NK-92 treated with Interleukin-12 subunit alpha and Interleukin-12 subunit beta, amount 100 ng/mL, for 24 hours (cell line): ENCODE data around the gene CAMKK1.
"Not testable (repeated sequence)": the region's sequence is repeated elsewhere in the genome, so short reads cannot be mapped to it uniquely, and the experiment has no call there.

Experiments
- DNase-seq: peaks from one replicate; lab custom pipeline; 2025; lab: John Stamatoyannopoulos, UW

CAMKK1 gene

GRCh38 chr17:3845621-3846436 is 47.0 kb downstream of the CAMKK1 start, which contains the start of gene NCBP3:
TSS of gene NCBP3 (minus strand) at chr17:3846246. CDS start at chr17:3846223, 23 bp downstream.
- DNase-seq: peak; percentile 64

GRCh38 chr17:3845291-3845620 is 47.6 kb downstream of the CAMKK1 start:
- DNase-seq: peak; percentile 20

DNA sequence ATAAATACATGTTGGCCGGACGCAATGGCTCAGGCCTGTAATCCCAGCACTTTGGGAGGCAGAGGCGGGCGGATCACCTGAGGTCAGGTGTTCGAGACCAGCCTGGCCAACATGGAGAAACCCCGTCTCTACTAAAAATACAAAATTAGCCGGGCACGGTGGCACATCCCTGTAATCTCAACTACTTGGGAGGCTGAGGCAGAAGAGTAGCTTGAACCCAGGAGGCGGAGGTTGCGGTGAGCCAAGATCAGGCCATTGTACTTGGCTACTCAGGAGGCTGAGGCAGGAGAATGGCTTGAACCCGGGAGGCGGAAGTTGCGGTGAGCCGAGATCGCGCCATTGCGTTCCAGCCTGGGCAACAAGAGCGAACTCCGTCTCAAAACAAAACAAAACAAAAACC is 48.3 kb downstream of the CAMKK1 start:
- not testable (repeated sequence) for DNase-seq

GRCh38 chr17:3843935-3844516 is 48.8 kb downstream of the CAMKK1 start:
- no peak for DNase-seq

DNA sequence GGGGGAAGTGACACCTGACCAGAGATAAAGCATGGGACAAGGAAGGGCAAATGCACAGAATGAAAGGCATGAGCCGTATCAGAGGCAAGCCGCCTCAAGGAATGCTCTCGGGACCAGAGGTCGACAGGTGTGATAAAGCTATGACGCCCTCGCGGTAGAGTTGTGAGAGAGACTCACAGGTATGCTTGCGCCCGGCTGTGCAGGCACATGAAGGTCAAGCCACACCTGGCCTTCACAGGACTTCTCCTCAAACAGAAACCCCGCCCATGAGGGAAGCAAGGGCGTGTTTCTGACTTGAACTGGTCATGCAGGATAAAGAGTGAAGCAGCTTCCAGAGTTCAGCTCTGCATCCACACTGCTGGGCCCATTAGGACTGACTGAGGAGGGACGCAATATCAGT is 54.6 kb downstream of the CAMKK1 start:
- DNase-seq: no peak

GRCh38 chr17:3836551-3836950 is 56.3 kb downstream of the CAMKK1 start:
- DNase-seq: no peak

DNA sequence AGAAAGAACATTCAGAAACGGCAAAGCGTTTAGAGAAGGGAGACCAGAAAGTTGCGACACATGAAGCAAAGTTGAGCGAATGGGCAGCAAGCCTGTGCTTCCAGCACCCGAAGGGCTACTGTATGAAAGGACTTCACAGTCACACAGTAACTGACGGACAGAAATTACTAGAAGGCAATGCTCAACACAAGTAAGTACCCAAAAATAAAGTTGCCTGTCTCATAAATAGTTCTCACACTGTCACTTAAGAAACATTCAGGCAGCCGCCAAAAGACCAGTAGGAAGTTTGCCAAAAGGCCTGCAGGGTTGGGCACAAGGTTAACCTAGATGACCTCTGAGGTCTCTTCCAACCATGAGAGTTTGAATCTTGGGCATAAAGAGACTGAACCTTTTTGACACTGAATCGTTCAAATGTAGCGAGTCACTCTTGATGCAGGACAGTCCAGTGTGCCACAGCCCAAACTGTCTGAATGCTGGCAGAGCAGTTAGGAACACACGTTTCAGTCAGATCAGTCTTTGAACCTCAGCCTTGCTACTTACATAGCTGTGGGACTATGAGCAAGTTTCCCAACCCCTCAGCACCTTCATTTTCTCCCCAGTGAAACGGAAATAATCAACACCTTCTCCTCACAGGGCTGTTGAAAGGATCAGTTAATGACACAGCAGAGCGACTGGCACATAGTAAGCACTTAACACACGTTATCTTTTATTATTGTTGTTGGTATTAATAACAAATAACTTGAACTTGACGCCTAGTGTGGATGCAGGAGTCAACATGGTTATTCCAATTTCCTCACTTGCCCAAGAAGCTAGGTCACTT is 57.2 kb downstream of the CAMKK1 start:
- DNase-seq: no peak

GRCh38 chr17:3834811-3835210 is 58.0 kb downstream of the CAMKK1 start:
- DNase-seq: no peak

DNA sequence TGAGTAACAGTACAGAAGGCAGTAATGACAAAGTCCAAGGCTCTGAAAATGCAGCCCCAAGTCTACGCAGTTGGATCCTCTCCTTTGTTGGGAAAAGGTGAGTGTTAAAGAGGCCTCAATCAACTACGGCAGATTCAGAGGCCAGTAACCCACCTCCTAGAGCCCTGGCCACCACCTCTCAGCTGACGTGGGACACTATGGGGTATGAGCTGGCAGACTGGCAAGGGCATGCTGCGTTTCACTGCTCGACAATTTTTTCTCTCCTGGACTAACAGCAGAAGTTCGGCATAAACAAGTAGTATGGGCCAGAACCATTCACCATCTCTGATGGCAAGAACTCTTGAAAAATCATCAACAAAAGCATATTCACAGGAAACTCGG is 64.0 kb downstream of the CAMKK1 start:
- no peak for DNase-seq

DNA sequence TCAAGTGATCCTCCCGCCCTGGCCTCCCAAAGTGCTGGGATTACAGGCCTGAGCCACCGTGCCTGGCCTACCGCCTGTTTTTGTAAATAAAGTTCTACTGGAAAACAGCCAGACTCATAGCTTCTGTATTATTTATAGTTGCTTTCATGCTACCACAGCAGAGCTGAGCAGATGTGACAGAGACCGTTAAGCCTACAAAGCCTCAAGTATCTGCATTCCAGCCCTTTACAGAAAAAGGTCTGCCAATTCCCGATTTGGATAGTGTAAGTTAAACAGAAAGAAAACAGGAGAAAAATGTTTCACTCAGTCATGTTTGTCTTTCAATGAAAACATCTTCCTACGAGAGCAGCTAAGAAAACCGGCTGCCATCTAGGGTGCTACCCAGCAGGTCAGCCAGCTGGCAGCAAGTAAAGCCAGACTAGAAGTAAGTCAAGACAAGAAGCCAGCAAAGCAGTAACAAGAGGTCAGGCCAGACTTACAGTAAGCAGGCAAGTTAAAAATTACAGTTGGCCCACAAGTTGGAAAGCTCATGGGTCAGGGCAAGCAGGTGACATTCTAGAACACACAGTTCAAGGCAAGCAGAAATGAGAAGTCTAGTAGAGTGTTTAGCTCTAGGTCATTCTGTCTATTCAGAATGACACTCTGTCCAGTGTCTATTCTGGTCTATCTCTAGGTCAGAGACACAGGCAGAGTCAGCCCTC is 64.6 kb downstream of the CAMKK1 start:
- no peak for DNase-seq

- DNase-seq: peak; percentile 15
Measured at GRCh38 chr17:3827124-3827773, 65.6 kb downstream of the CAMKK1 start.

- DNase-seq: no peak
Measured at GRCh38 chr17:3826191-3826590, 66.7 kb downstream of the CAMKK1 start.

- DNase-seq: no peak
Measured at GRCh38 chr17:3821101-3821500, 71.8 kb downstream of the CAMKK1 start.

- DNase-seq: no peak
Measured at GRCh38 chr17:3818786-3819185, 74.1 kb downstream of the CAMKK1 start.

DNA sequence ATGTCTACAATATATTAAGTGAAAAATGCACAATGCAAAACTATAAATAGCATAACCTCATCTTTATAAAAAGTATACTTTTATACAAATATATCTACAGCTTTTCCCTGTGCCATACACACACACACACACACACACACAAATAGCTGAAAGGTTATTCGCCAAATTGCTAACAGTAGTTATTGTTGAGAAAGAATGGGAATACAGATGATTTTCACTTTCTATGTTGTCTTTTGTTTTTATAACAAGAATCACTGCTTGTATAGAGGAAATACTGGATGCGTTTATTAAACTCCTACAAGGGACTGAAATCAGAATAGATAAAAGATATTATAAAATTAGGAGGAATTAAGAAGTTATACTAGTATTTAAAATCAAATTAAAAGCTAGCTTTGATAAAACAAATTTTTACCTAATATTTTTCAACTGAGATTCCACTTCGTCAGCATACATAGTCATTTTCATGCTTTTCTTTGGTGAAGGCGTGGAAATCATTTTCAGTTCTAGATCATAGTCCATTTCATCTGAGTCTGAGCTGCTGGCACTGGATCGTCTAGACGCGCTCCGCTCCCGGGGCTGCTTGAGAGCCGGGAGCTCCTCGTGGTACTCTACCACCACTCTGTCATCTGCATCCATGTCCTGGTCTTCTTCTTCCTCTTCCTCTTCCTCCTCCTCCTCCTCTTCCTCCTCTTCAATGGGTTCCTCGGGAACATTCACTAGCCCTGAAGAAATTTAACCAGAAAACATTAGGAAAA is 74.8 kb downstream of the CAMKK1 start:
- no peak for DNase-seq

DNA sequence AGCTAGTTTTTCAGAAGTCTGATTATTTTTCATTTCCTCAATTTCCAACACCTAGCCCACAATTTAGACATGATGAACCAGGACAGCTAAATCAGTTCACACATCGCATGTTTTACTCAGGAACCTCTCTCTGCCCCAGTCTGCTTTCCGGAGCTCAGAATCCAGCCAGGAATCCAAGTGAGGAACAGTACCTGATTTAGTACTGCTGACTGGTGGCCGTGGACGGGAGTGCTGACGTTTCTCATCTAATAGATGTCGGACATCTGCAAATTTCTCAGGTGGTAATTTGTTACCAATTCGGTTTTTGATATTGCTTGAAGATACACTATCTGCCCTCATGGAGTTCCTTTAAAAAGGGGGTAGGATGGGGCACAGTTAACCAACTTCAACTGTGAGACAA is 76.9 kb downstream of the CAMKK1 start:
- DNase-seq: no peak

GRCh38 chr17:3815122-3815521 is 77.7 kb downstream of the CAMKK1 start:
- DNase-seq: no peak

GRCh38 chr17:3814361-3814760 is 78.5 kb downstream of the CAMKK1 start:
- DNase-seq: no peak

DNA sequence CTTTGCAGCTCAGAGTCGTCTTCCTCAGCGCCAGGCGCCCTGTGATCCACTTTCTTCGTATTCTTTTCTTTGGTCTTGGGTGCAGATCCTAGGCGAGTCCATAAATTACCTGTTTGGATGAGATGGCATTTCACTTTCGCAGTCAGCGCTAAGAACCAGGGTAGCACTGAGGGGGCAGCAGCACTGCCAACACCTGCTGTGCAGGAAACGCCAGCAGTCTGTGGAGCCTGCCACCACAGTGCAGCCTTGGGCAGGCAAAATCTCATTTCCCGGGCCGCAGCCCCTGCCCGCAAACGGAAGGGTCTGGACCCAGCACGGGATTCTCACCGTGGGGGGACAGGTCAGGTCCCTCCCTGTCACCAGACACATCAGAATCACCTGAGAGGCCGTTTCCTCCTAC is 79.7 kb downstream of the CAMKK1 start:
- no peak for DNase-seq

GRCh38 chr17:3812771-3813170 is 80.1 kb downstream of the CAMKK1 start:
- no peak for DNase-seq

- DNase-seq: no peak
Measured at GRCh38 chr17:3812284-3812683, 80.6 kb downstream of the CAMKK1 start.
